Type B pancreatic cell (in vitro differentiated cells): ENCODE measurements around the gene TTC16. TPM values are rescaled to one million over a fixed set of nuclear protein-coding genes. Genes with fewer than 3 reads are reported as not detected.

Experiments used
- DNase-seq: peaks from one replicate; pipeline ENCODE4 v3.0.0; 2021; ENCODE audit warnings: mixed read lengths; ENCODE audit not compliant: unreplicated experiment; ENCODE audit errors: extremely low spot score
- H3K27ac Mint-ChIP-seq: 2 replicates; pipeline ENCODE4 v1.8.0; 2021; ENCODE audit warnings: mild to moderate bottlenecking, mixed read lengths
- H3K27me3 Mint-ChIP-seq: 2 replicates; pipeline ENCODE4 v1.8.0; 2021; ENCODE audit warnings: mixed read lengths
- H3K36me3 Mint-ChIP-seq: 2 replicates; pipeline ENCODE4 v1.8.0; 2021; ENCODE audit warnings: mixed read lengths
- H3K4me1 Mint-ChIP-seq: one replicate; pipeline ENCODE4 v1.8.0; 2021; ENCODE audit warnings: mixed read lengths; ENCODE audit not compliant: unreplicated experiment
- H3K4me3 Mint-ChIP-seq: 2 replicates; pipeline ENCODE4 v1.8.0; 2021; ENCODE audit warnings: mild to moderate bottlenecking, mixed read lengths
- H3K9me3 Mint-ChIP-seq: 2 replicates; pipeline ENCODE4 v1.8.0; 2021; ENCODE audit warnings: mixed read lengths
- CTCF ChIP-seq: fragments of 200-600 bp; sonication (generic); conservative IDR thresholded peaks from 2 replicates; pipeline ENCODE4 v1.5.0; 2021; ENCODE audit warnings: antibody characterized with exemption, mild to moderate bottlenecking
- total RNA-seq: library from RNA; stranded (reverse); gene quantifications from 2 replicates; pipeline ENCODE4 v1.2.1, GENCODE V29; 2021; ENCODE audit warnings: low replicate concordance

Gene TTC16
- total RNA-seq, 1 donor from 2014 or later, result 0.10 TPM

GRCh38 chr9:127746959-127747569, 31.2 kb downstream of the TTC16 start:
- peaks cover 19% of the 10 kb centered on the region for H3K27me3 Mint-ChIP-seq
- TF ChIP-seq CTCF, result no peak
- no peak for DNase-seq
- H3K9me3 Mint-ChIP-seq, result no peaks in the 10 kb centered on the region
- peaks cover 4% of the 10 kb centered on the region for H3K4me1 Mint-ChIP-seq
- H3K27ac Mint-ChIP-seq, result no peak overlapping the region
- H3K4me3 Mint-ChIP-seq, result no peak overlapping the region
- H3K36me3 Mint-ChIP-seq, result no peaks in the 10 kb centered on the region

- Mint-ChIP-seq H3K27ac (no peak overlapping the region), H3K4me1 (no peaks in the 10 kb centered on the region), H3K4me3 (no peak overlapping the region), H3K9me3 (no peaks in the 10 kb centered on the region), H3K27me3 (peaks cover 34% of the 10 kb centered on the region), H3K36me3 (no peaks in the 10 kb centered on the region)
- TF ChIP-seq CTCF, result no peak
- DNase-seq, result no peak
Measured at GRCh38 chr9:127749090-127749787, 33.4 kb downstream of the TTC16 start.

- no peak for DNase-seq
- Mint-ChIP-seq H3K27ac (no peak overlapping the region), H3K9me3 (no peaks in the 10 kb centered on the region), H3K36me3 (no peaks in the 10 kb centered on the region), H3K4me1 (no peaks in the 10 kb centered on the region), H3K27me3 (peaks cover 43% of the 10 kb centered on the region), H3K4me3 (peak overlapping the region; percentile 66)
- no peak for TF ChIP-seq CTCF
Measured at GRCh38 chr9:127751269-127752054, 35.6 kb downstream of the TTC16 start.

- no peak for TF ChIP-seq CTCF
- no peak for DNase-seq
- H3K4me3 Mint-ChIP-seq, result peak overlapping the region; percentile 53
- H3K9me3 Mint-ChIP-seq, result no peaks in the 10 kb centered on the region
- H3K27ac Mint-ChIP-seq, result no peak overlapping the region
- no peaks in the 10 kb centered on the region for H3K36me3 Mint-ChIP-seq
- H3K27me3 Mint-ChIP-seq, result peaks cover 48% of the 10 kb centered on the region
- H3K4me1 Mint-ChIP-seq, result no peaks in the 10 kb centered on the region
Measured at GRCh38 chr9:127753148-127753547, 37.3 kb downstream of the TTC16 start.

- H3K27ac Mint-ChIP-seq, result no peak overlapping the region
- no peaks in the 10 kb centered on the region for H3K9me3 Mint-ChIP-seq
- H3K27me3 Mint-ChIP-seq, result peaks cover 52% of the 10 kb centered on the region
- no peak for TF ChIP-seq CTCF
- H3K4me3 Mint-ChIP-seq, result no peak overlapping the region
- DNase-seq, result no peak
- peaks cover 3% of the 10 kb centered on the region for H3K4me1 Mint-ChIP-seq
- no peaks in the 10 kb centered on the region for H3K36me3 Mint-ChIP-seq
Measured at GRCh38 chr9:127753622-127754021, 37.7 kb downstream of the TTC16 start.
